H9 (cell line): Measurements from ENCODE around the gene OTX2. TPM values are rescaled to one million over a fixed set of nuclear protein-coding genes. Genes with fewer than 3 reads are reported as not detected.

Source experiments
- DNase-seq: peaks from one replicate; pipeline ENCODE4 v3.0.0-alpha.2; 2017
- H2AFZ ChIP-seq: one replicate; pipeline ENCODE4 v1.6.1; 2013; ENCODE audit warnings: mild to moderate bottlenecking, low read length, control low read depth, moderate library complexity
- H2AK5ac ChIP-seq: 2 replicates; pipeline ENCODE4 v1.6.1; 2013; ENCODE audit warnings: low read length, control low read depth, mixed read lengths; ENCODE audit not compliant: insufficient read length
- H2BK120ac ChIP-seq: one replicate; pipeline ENCODE4 v1.6.1; 2013; ENCODE audit warnings: low read depth, mild to moderate bottlenecking, low read length, control low read depth, inconsistent platforms; ENCODE audit not compliant: poor library complexity, severe bottlenecking
- H2BK12ac ChIP-seq: 2 replicates; pipeline ENCODE4 v1.6.1; 2013; ENCODE audit warnings: low read length, control low read depth, mixed read lengths, low read depth; ENCODE audit not compliant: insufficient read length
- H2BK15ac ChIP-seq: 2 replicates; pipeline ENCODE4 v1.6.1; 2013; ENCODE audit warnings: low read depth, low read length, control low read depth
- H2BK20ac ChIP-seq: one replicate; pipeline ENCODE4 v1.6.1; 2013; ENCODE audit warnings: low read depth, mild to moderate bottlenecking, low read length, control low read depth, inconsistent platforms; ENCODE audit not compliant: poor library complexity, severe bottlenecking
- H2BK5ac ChIP-seq: 2 replicates; pipeline ENCODE4 v1.6.1; 2013; ENCODE audit warnings: low read length, control low read depth, mixed read lengths; ENCODE audit not compliant: insufficient read length
- H3K14ac ChIP-seq: 2 replicates; pipeline ENCODE4 v1.6.1; 2013; ENCODE audit warnings: low read length, control low read depth; ENCODE audit not compliant: insufficient read depth
- H3K18ac ChIP-seq: 2 replicates; pipeline ENCODE4 v1.6.1; 2013; ENCODE audit warnings: low read depth, mild to moderate bottlenecking, mixed read lengths, low read length, control low read depth; ENCODE audit not compliant: insufficient read length
- H3K23ac ChIP-seq: 2 replicates; pipeline ENCODE4 v1.6.1; 2013; ENCODE audit warnings: low read length, control low read depth, mixed read lengths, low read depth; ENCODE audit not compliant: insufficient read length
- H3K23me2 ChIP-seq: 2 replicates; pipeline ENCODE4 v1.6.1; 2013; ENCODE audit warnings: low read depth, mild to moderate bottlenecking, mixed read lengths, low read length, control low read depth; ENCODE audit not compliant: insufficient read length, poor library complexity, severe bottlenecking
- H3K27ac ChIP-seq: 2 replicates; pipeline ENCODE4 v1.5.1; 2013; ENCODE audit warnings: low read length, control low read depth, mixed read lengths, low read depth; ENCODE audit not compliant: insufficient read length
- H3K27me3 ChIP-seq: 2 replicates; pipeline ENCODE4 v1.6.1; 2013; ENCODE audit warnings: low read length, control low read depth, inconsistent platforms; ENCODE audit not compliant: insufficient read depth
- H3K4ac ChIP-seq: 2 replicates; pipeline ENCODE4 v1.6.1; 2013; ENCODE audit warnings: low read depth, mild to moderate bottlenecking, control low read depth, inconsistent platforms, low read length, moderate library complexity
- H3K4me1 ChIP-seq: 2 replicates; pipeline ENCODE4 v1.6.1; 2013; ENCODE audit warnings: low read length, control low read depth, inconsistent platforms; ENCODE audit not compliant: insufficient read depth
- H3K4me2 ChIP-seq: 2 replicates; pipeline ENCODE4 v1.6.1; 2013; ENCODE audit warnings: low read length, control low read depth, mixed read lengths; ENCODE audit not compliant: insufficient read length, insufficient read depth
- H3K56ac ChIP-seq: 2 replicates; pipeline ENCODE4 v1.6.1; 2013; ENCODE audit warnings: low read depth, mild to moderate bottlenecking, mixed read lengths, low read length, control low read depth; ENCODE audit not compliant: insufficient read length
- H3K79me1 ChIP-seq: 2 replicates; pipeline ENCODE4 v1.6.1; 2013; ENCODE audit warnings: low read depth, mild to moderate bottlenecking, moderate library complexity, low read length, control low read depth, inconsistent platforms; ENCODE audit not compliant: insufficient read depth, poor library complexity, severe bottlenecking
- H3K79me2 ChIP-seq: 2 replicates; pipeline ENCODE4 v1.6.1; 2013; ENCODE audit warnings: low read length, control low read depth, inconsistent platforms; ENCODE audit not compliant: insufficient read depth
- H3K9ac ChIP-seq: 2 replicates; pipeline ENCODE4 v1.6.1; 2013; ENCODE audit warnings: low read length, control low read depth, mixed read lengths; ENCODE audit not compliant: insufficient read length; ENCODE audit errors: extremely low read depth
- H3K9me3 ChIP-seq: one replicate; pipeline ENCODE4 v1.6.1; 2013; ENCODE audit warnings: low read depth, low read length, inconsistent platforms; ENCODE audit not compliant: control insufficient read depth
- H3T11ph ChIP-seq: one replicate; pipeline ENCODE4 v1.6.1; 2013; ENCODE audit warnings: mild to moderate bottlenecking, low read length, control low read depth, inconsistent platforms
- H4K20me1 ChIP-seq: one replicate; pipeline ENCODE4 v1.6.1; 2013; ENCODE audit not compliant: control insufficient read depth, insufficient read length, insufficient read depth
- H4K5ac ChIP-seq: 2 replicates; pipeline ENCODE4 v1.6.1; 2013; ENCODE audit warnings: low read depth, mild to moderate bottlenecking, mixed read lengths, low read length, control low read depth; ENCODE audit not compliant: insufficient read length
- H4K8ac ChIP-seq: replicated peaks from 2 replicates; pipeline ENCODE4 v1.6.1; 2013; ENCODE audit warnings: low read length, control low read depth, mixed read lengths, low read depth; ENCODE audit not compliant: insufficient read length
- H4K91ac ChIP-seq: 2 replicates; pipeline ENCODE4 v1.6.1; 2013; ENCODE audit warnings: low read depth, mild to moderate bottlenecking, moderate library complexity, mixed read lengths, low read length, control low read depth; ENCODE audit not compliant: insufficient read length
- H3K27ac Mint-ChIP-seq, 3 experiments: 2 replicates in 2 of 3; 3 replicates in 1 of 3; pipeline ENCODE4 v1.8.0; 2020 to 2021; ENCODE audit warnings: mixed read lengths in 3 of 3, mild to moderate bottlenecking in 1 of 3, moderate library complexity in 1 of 3
- H3K27me3 Mint-ChIP-seq: 2 replicates; pipeline ENCODE4 v1.8.0; 2021; ENCODE audit warnings: low read depth, mild to moderate bottlenecking, moderate library complexity, mixed read lengths
- H3K36me3 Mint-ChIP-seq, 3 experiments: 2 replicates in 2 of 3; 3 replicates in 1 of 3; pipeline ENCODE4 v1.8.0; 2020 to 2021; ENCODE audit warnings: low read depth in 3 of 3, mixed read lengths in 3 of 3; ENCODE audit not compliant: insufficient read depth in 1 of 3
- H3K4me1 Mint-ChIP-seq, 2 experiments: 2 replicates each; pipeline ENCODE4 v1.8.0; 2020; ENCODE audit warnings: mixed read lengths in 2 of 2
- H3K4me3 Mint-ChIP-seq, 2 experiments: 2 replicates in 1 of 2; 3 replicates in 1 of 2; pipeline ENCODE4 v1.8.0; 2020 to 2021; ENCODE audit warnings: mild to moderate bottlenecking in 2 of 2, mixed read lengths in 2 of 2, moderate library complexity in 1 of 2
- H3K9me3 Mint-ChIP-seq, 2 experiments: 2 replicates in 1 of 2; 3 replicates in 1 of 2; pipeline ENCODE4 v1.8.0; 2020; ENCODE audit warnings: mild to moderate bottlenecking in 2 of 2, mixed read lengths in 2 of 2, moderate library complexity in 1 of 2
- CTCF ChIP-seq: fragments of 200-600 bp; sonication (generic); conservative IDR thresholded peaks from 3 replicates; pipeline ENCODE4 v1.8.0; 2021; ENCODE audit warnings: antibody characterized with exemption, mild to moderate bottlenecking
- WGBS: extraction: QIAGEN DNeasy Blood & Tissue Kit; methylation state at CpG from one replicate; pipeline ENCODE4 v1.1.7; 2013; ENCODE audit warnings: missing lambda C conversion rate, low lambda C conversion rate, mixed read lengths; ENCODE audit not compliant: insufficient read length; ENCODE audit errors: extremely low coverage; 5-methylcytosine and 5-hydroxymethylcytosine counted together
- total RNA-seq: library from RNA; stranded (reverse); gene quantifications from 2 replicates; pipeline ENCODE4 v1.2.1, GENCODE V29; 2021

OTX2 gene
- total RNA-seq, 1 experiment from 2014 or later: 193 TPM

GRCh38 chr14:56816574-56817391 is 6.5 kb upstream of the OTX2 start:
- DNase-seq: peak; percentile 64
- no CpG with 5 or more reads among the region's 66 CpGs for WGBS
- Histone ChIP-seq H4K91ac (no peak overlapping the region), H2BK120ac (no peak overlapping the region), H3K23me2 (peaks cover 22% of the 10 kb centered on the region), H2BK20ac (no peak overlapping the region), H4K20me1 (no peaks in the 10 kb centered on the region), H3K4me1 (peaks cover 5% of the 10 kb centered on the region), H4K5ac (no peak overlapping the region), H2BK5ac (no peak overlapping the region), H3K79me1 (no peaks in the 10 kb centered on the region), H2AFZ (no peak overlapping the region), H3K14ac (no peak overlapping the region), H3K27ac (no peak overlapping the region), H3K23ac (no peak overlapping the region), H3K4me2 (peak overlapping the region; percentile 88), H2AK5ac (no peak overlapping the region), H3K4ac (no peak overlapping the region), H3K56ac (no peak overlapping the region), H3K79me2 (no peaks in the 10 kb centered on the region), H4K8ac (no peak overlapping the region), H3K27me3 (peaks cover 59% of the 10 kb centered on the region), H3K9ac (no peak overlapping the region), H3K9me3 (no peaks in the 10 kb centered on the region), H3T11ph (no peak overlapping the region), H3K18ac (no peak overlapping the region), H2BK15ac (no peak overlapping the region), H2BK12ac (no peak overlapping the region)
- no peaks in the 10 kb centered on the region; a peak in 1 of 5 replicates for H3K9me3 Mint-ChIP-seq
- H3K4me3 Mint-ChIP-seq: peak overlapping the region; percentile 64 to 79
- peak; percentile 50; the same call in 2 of the 3 replicates for TF ChIP-seq CTCF
- no peaks in the 10 kb centered on the region for H3K36me3 Mint-ChIP-seq
- H3K4me1 Mint-ChIP-seq: peaks cover 56 to 58% of the 10 kb centered on the region in 2 experiments
- H3K27me3 Mint-ChIP-seq: peaks cover 91% of the 10 kb centered on the region
- H3K27ac Mint-ChIP-seq: peak overlapping the region in 1 of 3 experiments; percentile 72; a peak in 1 of 7 replicates
